Fibroblast of lung (primary cell): ENCODE measurements around the gene POLR2L.

Experiments used
- CTCF ChIP-seq, 2 donors: IDR thresholded peaks in 1 of 2; conservative IDR thresholded peaks in 1 of 2; 1 replicate in 1 of 2; 2 replicates in 1 of 2; pipeline ENCODE4 v1.5.1; 2011 to 2012; ENCODE audit warnings: low read length in 2 of 2, control low read depth in 1 of 2, inconsistent platforms in 1 of 2, low read depth in 1 of 2, mild to moderate bottlenecking in 1 of 2
- EZH2 ChIP-seq: IDR thresholded peaks from 2 replicates; pipeline ENCODE4 v1.5.1; 2012; ENCODE audit warnings: low read length, control low read depth, mild to moderate bottlenecking; ENCODE audit errors: missing control alignments

- TF ChIP-seq CTCF (conservative IDR thresholded peaks at IDR 0.05 in 1 of 2, IDR thresholded peaks at IDR 0.05 in 1 of 2; ENCODE audit: low read depth in 1 of 2, low read length in 2 of 2) (no peak), EZH2 (no peak)
These were observed 8.4 kb downstream of the POLR2L start for GRCh38 chr11:833849-834311.
